ENCODE results near the gene ARAP3. TPM values are rescaled to one million over a fixed set of nuclear protein-coding genes. Genes with fewer than 3 reads are reported as not detected.

ARAP3 gene
- total and polyA plus RNA-seq, 2 donors (not counting 3 experiments of a cell fraction or from before 2014, with no cell fraction given), result 60.6 to 136 TPM

DNA sequence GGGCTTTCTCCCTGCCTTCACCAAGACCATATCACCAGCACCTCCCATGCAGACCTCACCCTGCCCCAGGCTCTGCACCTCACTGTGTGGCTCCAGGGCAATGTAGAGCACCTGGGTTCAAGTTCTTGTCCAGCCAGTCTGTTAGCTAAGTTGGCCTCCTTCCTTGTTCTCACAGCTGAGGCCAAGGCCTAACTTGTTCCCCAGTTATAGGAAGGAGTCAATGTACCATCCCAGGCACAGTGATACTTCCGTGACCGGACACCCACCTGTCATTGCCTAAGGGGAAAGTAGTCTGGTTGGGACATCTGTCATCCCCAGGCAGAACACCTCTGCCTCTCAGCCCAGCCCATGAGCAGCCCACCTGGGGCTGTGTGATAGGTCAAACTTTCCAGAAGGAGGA lies 14.4 kb upstream of the ARAP3 start:
- Histone ChIP-seq H2AFZ (ENCODE audit: low read depth, low read length) (no peak overlapping the region), H3K4me2 (ENCODE audit: insufficient read depth, low read length) (no peak overlapping the region), H3K4me3 (replicated peaks in 1 of 3; ENCODE audit: insufficient read depth in 1 of 3, low read depth in 1 of 3, low read length in 3 of 3) (no peak overlapping the region), H3K9ac (replicated peaks; ENCODE audit: extremely low read depth, insufficient read depth, low read length) (no peak overlapping the region), H3K36me3 (ENCODE audit: control insufficient read depth in 2 of 2, extremely low read depth in 1 of 2, insufficient read depth in 2 of 2, low read length in 2 of 2) (no peaks in the 10 kb centered on the region), H3K9me1 (replicated peaks; ENCODE audit: control insufficient read depth, extremely low read depth, insufficient read depth, low read length) (no peaks in the 10 kb centered on the region), H3K27ac (ENCODE audit: insufficient read depth, low read depth, low read length) (no peak overlapping the region), H4K20me1 (replicated peaks; ENCODE audit: control insufficient read depth, extremely low read depth, insufficient read depth, low read length) (no peaks in the 10 kb centered on the region), H3K9me3 (replicated peaks; ENCODE audit: control insufficient read depth, insufficient read depth, low read length) (no peaks in the 10 kb centered on the region), H3K79me2 (ENCODE audit: control insufficient read depth, insufficient read depth, low read length) (no peaks in the 10 kb centered on the region), H3K27me3 (ENCODE audit: control insufficient read depth in 2 of 2, insufficient read depth in 2 of 2, low read length in 2 of 2) (peaks cover 2 to 12% of the 10 kb centered on the region in 2 experiments), H3K4me1 (ENCODE audit: control insufficient read depth, extremely low read depth, insufficient read depth, low read length) (peaks cover 14% of the 10 kb centered on the region)
- ChIA-PET CTCF (interaction anchor here (1.1 to 7.7 kb wide), 5 partner anchors 12 to 263 kb away, joined by 3 to 282 read pairs (median 3); partner anchors contain the start of genes PCDH1 and PCDH12), POLR2A (no interaction called here)
- intact Hi-C loops (cut with micrococcal nuclease), result no loop called here
- DNase-seq (ENCODE audit: low read depth, low spot score) (no peak), FAIRE-seq (no peak)
- BruUV-seq (replicated peaks), result no TSS peak
- dilution Hi-C loops (cut with MboI; ENCODE audit: extremely low pct_ligation_motif_present, low sequenced_read_pairs), result no loop called here
- TF ChIP-seq FOS (IDR thresholded peaks at IDR 0.05; ENCODE audit: borderline replicate concordance, insufficient read depth, low read length), result no peak
- TF ChIP-seq POLR2A (IDR thresholded peaks at IDR 0.05; ENCODE audit: low read depth, low read length), result no peak
- no peak for TF ChIP-seq EZH2 (IDR thresholded peaks at IDR 0.05; ENCODE audit: borderline replicate concordance, low read depth, low read length, severe bottlenecking)
- TF ChIP-seq GATA2 (IDR thresholded peaks at IDR 0.05; ENCODE audit: insufficient read depth, insufficient read length, low read depth, low read length), result no peak
- no peak for TF ChIP-seq POLR2AphosphoS5 (IDR thresholded peaks at IDR 0.05; ENCODE audit: insufficient read depth, low read depth, low read length)
- TF ChIP-seq MYC (IDR thresholded peaks at IDR 0.05; ENCODE audit: low read depth, low read length), result no peak
- TF ChIP-seq, protein P1, sequence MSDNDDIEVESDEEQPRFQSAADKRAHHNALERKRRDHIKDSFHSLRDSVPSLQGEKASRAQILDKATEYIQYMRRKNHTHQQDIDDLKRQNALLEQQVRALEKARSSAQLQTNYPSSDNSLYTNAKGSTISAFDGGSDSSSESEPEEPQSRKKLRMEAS (IDR thresholded peaks at IDR 0.05; ENCODE audit: insufficient read depth, insufficient read length), result no peak
- no peak for TF ChIP-seq JUN (IDR thresholded peaks at IDR 0.05; ENCODE audit: borderline replicate concordance, insufficient read depth, insufficient read length, low read depth)
- TF ChIP-seq, protein P2, sequence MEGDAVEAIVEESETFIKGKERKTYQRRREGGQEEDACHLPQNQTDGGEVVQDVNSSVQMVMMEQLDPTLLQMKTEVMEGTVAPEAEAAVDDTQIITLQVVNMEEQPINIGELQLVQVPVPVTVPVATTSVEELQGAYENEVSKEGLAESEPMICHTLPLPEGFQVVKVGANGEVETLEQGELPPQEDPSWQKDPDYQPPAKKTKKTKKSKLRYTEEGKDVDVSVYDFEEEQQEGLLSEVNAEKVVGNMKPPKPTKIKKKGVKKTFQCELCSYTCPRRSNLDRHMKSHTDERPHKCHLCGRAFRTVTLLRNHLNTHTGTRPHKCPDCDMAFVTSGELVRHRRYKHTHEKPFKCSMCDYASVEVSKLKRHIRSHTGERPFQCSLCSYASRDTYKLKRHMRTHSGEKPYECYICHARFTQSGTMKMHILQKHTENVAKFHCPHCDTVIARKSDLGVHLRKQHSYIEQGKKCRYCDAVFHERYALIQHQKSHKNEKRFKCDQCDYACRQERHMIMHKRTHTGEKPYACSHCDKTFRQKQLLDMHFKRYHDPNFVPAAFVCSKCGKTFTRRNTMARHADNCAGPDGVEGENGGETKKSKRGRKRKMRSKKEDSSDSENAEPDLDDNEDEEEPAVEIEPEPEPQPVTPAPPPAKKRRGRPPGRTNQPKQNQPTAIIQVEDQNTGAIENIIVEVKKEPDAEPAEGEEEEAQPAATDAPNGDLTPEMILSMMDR (IDR thresholded peaks at IDR 0.05; ENCODE audit: extremely low read depth in 1 of 2, insufficient read depth in 1 of 2, low read depth in 1 of 2, low read length in 2 of 2), result no peak

Data from endothelial cell of umbilical vein (primary cell).